NCI-H2171 (cell line): ENCODE measurements around the gene RGL4.
"Not testable (repeated sequence)": the region's sequence is repeated elsewhere in the genome, so short reads cannot be mapped to it uniquely, and the experiment has no call there.

Source experiments
- DNase-seq: peaks from one replicate; lab custom pipeline; 2025; lab: John Stamatoyannopoulos, UW

Gene RGL4, protein sequence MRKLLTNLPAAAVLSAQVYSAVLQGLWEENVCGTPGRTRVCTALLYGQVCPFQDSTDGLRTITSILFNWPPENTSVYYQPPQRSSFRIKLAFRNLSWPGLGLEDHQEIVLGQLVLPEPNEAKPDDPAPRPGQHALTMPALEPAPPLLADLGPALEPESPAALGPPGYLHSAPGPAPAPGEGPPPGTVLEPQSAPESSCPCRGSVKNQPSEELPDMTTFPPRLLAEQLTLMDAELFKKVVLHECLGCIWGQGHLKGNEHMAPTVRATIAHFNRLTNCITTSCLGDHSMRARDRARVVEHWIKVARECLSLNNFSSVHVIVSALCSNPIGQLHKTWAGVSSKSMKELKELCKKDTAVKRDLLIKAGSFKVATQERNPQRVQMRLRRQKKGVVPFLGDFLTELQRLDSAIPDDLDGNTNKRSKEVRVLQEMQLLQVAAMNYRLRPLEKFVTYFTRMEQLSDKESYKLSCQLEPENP

DNA sequence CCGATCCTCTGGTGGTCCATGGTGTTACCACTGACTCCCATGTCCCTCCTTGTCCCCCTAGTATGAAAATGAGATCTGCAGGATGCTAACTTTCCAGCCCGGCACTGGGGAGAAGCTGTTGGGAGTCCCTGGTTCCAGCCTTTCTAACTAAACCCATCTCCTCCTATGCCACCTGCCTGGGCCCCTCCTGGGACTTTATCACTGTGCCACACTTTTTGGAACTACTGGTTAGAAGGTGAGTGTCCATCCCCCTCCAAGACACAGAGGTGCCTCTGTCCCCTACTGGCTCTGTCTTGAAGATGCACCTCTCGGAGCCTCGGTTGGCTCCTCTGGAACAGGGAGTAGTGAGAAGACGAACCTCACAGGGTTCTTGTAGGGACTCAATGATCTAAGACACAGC lies at the start of gene RGL4:
TSS of gene RGL4 (plus strand) at position 301 of the 400 bp plus-strand sequence. CDS start 1,018 bp downstream, outside the sequence.
- DNase-seq: no peak

DNA sequence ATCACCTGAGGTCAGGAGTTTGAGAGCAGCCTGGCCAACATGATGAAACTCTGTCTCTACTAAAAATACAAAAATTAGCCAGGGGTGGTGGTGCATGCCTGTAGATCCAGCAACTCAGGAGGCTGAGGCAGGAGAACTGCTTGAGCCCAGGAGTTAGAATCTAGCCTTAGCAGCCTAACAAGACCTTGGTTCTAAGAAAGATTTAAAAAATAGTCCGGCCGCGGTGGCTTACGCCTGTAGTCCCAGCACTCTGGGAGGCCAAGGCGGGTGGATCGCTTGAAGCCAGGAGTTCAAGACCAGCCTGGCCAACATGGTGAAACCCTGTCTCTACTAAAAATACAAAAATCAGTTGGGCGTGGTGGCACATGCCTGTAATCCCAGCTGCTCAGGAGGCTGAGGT lies 44.3 kb upstream of the RGL4 start:
- not testable (repeated sequence) for DNase-seq

DNA sequence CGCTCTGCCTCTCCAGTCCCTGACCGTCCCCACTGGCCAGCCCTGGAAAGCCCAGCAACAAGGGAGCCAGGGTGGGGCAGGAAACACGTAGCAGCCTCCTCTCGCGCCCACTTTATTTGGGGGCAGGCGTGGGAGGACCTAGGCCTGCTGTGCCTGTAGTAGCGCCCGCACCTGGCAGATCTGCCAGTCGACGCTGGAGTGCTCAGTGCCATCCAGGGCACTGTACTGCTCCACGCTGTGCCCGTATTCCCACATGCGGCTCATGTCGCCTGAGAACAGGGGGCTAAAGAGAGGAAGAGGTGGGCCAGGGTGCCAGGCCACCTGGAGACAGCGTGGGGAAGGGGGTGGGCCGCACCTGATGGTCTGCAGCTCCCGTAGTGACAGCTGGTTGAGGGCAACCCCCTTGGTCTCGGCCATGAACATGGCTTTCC lies 41.7 kb upstream of the RGL4 start:
- no peak for DNase-seq

DNA sequence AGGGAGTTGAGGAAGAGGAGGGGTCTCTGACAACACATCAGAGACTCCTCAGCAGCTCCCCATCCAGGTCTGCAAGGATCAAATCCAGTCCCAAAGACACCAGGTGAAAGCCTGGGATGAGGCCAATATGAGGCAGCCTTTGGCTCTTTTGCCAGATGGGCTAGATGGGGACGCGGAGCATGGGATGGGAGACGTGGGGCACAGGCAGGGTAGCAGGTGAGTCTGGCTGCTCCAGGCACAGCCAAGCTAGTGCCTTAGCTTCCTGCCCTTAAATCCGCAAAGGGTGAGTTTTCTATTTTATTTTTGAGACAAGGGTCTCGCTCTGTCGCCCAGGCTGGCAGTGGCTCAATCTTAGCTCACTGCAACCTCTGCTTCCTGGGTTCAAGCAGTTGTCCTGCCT lies 39.1 kb upstream of the RGL4 start:
- no peak for DNase-seq

DNA sequence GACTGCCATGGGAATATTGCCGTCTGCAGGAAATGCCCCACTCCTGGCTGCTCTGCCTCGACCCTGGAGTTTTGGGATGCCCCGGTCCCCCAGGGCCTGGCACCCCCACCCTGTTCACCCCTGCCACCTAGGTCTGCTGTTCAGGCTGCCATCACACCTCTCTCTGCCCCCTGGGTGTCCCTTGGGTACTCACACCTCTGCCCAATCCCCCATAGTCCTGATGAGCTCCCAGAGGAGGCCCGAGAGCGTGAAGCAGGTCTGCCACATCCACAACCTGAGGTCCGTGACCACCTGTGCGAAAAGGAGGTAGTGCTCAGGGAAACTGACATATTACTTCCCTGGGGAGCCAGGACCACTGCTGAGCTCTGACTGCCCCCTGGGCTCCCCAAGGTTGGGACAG lies 38.5 kb upstream of the RGL4 start:
- no peak for DNase-seq

DNA sequence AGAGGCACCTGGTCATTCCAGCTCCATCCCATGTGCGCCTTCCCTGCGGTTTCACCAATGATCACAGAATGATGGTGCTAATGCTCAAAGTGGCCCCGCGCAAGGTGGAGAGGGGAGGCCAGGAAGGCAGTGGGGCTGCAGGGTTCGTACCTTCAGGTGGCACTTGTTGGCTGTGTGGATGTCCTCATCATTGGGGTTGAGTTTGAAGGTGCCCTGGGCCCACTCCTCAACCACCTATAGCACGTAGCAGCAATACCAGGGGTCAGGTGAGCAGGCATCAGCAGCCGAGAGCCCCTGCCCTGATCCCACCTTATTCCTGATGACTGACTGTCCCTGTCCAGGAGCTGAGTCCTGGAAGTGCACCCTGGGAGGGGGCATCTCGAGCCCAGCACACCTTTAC lies 38.1 kb upstream of the RGL4 start:
- no peak for DNase-seq

DNA sequence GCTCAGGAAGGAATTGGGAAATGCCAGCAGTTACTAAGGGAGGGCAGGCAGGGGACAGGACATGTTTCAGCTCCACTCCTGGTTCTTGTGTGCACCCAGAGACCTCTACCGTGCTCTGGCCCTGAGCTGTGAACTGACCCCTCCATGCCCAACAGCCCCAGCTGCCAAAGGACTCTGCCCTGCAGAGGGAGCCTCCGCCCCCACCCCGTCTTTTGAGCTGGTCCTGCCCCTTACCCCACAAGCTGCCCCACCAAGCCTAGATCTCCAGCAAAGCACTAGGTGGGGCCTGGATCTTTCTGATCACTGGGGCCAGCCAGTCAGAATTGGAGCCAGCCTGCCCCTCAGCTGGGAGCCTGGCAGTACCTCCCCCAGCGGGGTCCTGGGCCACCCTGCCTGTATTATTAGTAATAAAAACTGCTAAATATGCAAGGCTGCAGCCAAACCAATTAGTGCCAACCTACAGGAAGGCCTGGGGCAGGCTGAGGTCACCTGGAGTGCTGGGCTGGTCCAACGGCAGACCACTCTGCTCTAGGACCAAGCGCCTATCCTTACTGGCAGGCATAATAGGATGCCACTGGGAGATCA lies 34.8 kb upstream of the RGL4 start:
- DNase-seq: no peak

DNA sequence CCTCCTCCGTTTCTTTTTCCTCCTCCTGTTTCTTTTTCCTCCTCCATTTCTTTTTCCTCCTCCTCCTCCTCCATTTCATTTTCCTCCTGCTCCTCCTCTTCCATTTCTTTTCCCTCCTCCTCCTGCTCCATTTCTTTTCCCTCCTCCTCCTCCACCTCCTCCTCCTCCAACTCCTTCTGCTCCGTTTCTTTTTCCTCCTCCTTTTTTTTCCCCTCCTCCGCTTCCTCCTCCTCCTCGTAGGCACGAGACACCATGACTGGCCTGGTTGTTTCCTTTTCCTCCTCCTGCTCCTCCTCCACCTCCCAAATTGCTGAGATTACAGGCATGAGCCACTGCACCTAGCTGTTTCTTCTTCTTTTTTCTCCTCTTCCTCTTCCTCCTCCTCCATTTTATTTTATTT lies 33.1 kb upstream of the RGL4 start:
- DNase-seq: no peak

DNA sequence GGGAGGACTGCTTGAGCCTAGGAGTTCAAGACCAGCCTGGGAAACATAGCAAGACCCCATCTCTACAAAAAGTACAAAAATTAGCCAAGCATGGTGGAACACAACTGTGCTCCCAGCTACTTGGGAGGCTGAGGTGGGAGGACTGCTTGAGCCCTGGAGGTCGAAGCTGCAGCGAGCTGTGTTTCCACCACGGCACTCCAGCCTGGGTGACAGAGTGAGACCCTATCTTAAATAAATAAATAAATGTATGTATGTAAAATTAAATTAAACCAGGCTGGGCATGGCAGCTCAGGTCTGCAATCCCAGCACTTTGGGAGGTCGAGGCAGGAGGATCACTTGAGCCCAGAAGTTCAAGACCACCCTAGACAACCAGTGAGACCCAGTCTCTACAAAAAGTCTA lies 30.4 kb upstream of the RGL4 start:
- not testable (repeated sequence) for DNase-seq

DNA sequence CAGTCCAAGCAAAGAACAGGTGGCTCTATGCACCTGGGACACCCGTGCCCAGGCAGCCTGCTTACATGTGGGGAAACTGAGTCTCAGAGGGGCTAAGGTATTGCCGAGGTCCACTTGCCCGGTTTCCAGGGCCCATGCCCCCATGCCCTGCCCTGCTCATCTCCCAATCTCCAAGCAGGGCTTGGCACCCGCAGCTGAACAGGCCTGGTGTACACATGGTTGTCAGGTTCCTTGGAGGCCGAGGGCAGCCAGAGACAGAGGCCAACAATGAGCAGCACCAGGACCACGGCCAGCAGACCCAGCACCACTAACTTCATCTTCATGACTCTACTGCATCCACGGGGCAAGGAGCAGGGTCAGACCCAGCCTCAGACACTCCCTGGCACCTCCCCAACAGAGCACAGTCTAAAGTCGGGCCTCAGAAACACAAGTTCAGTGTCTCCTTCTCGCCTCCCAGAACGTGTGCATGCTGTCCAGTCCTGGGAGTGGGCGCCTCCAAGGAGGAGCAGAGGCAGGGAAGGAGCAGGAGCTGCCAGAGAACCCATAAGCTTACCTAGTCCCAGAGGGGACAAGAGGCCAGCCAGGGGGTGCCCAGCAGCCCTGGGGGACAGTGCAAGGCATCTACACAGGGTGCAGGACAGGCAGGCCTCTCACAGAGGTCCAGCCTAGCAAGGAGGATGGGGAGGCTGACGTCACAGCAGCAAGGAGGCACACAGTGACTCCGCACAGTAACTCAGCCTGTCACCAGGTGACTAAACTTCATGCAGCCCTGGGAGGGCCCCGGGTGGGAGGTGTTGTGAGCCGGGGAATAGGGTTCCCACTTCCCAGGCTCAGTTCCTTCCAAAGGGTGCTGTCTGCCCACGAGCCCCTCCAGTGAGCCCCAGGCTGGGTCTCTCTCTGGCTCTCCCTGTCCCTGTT lies 20.2 kb upstream of the RGL4 start:
- DNase-seq: no peak

DNA sequence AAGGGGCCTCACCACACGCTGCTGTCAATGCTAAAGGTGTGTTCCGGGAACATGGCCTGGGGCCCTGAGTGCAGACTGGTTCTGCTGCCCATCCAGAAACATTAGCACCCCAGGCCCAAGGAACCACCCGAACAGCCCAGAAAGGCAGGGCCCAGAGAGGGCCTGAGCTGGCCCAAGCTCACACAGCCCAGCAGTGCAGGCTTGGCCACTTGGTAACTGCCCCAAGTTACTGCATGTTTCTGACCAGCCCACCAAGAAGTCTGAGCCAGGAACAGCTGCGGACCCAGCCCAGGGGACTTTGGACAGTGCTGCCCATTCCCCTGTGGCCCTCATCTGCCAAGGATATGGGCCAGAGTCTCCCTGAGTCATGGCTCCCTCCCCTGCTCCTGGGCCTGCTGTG lies 19.4 kb upstream of the RGL4 start:
- not testable (repeated sequence) for DNase-seq

DNA sequence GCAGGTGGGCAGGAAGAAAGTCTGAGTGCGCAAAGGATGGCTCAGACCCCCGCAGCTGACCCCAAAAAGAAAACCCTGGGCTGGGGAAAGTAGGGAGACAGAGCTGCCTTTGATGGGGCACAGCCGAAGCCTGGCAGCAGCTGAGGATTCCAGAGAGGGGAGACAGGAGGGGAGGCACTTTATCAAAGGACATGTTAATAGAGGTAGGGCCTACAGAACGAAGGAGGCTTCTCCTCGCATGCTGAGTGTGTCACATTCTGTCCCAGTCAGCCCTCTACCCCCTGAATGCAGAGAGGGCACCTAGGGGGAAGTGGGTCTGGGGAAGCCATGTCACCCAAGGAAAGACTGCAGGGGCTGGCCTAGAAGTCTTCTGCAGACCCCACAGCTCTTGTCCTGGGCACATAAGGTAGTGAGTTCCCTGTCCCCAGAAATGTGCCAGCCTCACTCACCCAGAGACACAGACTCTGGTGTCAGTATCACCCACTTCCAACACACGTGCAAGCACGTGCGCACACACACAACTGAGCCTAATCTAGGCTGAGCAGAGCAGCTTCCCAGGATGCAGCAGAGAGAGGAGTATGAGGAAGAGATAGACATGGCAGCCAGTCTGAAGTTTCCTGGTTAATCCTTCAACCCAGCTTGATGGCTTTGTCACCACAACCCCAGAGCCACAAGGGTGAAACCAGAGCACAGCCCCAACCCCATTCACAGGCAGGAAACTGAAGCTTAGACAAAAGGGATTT lies 18.3 kb upstream of the RGL4 start:
- not testable (repeated sequence) for DNase-seq

DNA sequence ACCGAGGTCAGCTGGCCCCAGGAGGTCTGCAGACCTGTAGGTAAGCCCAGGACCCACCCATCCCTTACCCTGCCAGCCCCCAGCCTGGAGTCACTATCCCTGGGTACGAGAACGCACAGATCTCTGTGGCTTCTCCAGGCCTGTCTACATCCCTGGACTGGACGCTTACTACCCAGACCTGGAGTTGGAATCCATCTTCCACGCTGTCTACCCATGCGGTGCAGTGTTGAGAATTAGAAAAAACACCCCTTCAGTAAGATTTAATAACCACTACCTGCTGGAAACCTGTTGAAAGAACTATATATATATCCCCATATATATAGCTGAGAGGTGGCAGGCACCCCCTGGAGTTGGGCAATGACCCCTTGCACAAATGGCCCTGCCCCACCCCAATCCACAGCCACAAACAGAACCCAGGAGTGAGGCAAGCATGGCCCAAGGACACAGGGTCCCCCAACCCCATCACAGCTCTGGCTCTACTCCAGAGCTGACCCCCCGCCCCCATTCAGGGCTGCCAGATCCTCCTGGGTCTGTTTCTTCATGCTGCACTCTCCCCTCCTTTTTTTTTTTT lies 17.7 kb upstream of the RGL4 start:
- no peak for DNase-seq

DNA sequence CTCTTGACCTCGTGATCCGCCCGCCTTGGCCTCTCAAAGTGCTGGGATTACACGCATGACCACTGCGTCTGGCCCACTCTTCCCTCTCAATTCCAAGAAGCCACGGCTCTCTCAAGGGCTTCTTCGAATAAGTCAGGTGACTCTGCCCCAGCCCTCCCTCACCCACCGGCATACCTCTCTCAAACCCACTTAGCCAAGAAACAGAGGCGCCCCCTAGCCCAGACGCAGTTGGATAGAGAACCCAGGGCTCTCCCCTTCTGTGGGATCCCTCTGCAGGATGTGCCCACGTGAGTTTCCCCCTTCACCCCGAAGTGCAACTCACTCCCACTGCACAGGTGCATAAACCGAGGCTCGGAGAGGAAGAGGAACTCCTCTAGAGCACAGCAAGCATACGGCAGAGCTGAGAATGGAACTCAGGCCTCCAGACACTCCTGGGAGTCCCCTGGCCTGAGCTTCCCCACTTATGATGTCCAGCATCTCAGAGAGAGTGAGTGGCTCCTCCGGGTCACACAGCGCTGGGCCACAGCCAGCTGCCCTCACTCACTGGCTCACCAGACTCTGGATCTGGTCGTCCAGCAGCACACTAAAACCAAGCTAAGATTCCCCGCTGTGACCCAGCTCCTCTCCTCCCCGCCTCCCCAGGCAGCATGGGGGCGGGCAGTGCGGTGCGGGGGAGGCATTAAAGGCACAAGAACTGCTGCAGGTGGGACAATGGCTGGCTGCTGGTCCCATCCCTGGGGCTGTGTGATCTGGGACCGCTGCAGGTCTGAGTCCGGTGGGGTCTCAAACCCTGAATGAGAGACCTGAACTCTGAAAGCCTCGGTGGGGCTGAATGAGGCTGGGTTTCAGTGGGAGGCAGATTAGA lies 16.8 kb upstream of the RGL4 start:
- DNase-seq: no peak

DNA sequence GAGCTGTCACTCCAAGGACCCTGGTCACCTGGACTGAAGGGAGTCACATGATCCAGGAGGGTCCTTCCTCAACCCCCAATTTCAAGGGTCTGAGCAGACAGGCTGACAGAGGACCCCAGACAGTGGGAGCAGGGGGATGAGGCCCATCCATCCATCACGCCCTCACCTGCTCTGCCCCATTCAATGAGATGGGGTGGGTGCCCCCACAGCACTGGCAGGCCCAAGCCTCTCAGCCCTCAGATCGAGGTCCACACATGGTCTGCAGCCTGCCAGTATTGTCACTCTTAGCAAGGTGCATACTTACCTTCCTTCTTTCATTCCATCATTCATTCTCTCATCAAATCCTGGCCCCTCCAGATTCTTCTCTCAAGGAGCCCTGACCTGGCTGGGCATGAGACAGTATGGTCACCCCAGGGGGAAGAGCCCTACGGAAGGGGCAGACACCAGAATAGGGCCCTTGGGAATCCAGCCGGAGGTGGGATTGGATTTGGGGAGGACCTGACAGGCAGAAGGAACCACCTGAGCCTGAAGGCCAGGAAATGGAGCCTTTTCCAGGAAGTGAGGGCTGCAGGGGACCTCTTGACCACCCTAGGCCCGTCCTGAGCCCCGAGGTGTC lies 15.8 kb upstream of the RGL4 start:
- DNase-seq: not testable (repeated sequence)

DNA sequence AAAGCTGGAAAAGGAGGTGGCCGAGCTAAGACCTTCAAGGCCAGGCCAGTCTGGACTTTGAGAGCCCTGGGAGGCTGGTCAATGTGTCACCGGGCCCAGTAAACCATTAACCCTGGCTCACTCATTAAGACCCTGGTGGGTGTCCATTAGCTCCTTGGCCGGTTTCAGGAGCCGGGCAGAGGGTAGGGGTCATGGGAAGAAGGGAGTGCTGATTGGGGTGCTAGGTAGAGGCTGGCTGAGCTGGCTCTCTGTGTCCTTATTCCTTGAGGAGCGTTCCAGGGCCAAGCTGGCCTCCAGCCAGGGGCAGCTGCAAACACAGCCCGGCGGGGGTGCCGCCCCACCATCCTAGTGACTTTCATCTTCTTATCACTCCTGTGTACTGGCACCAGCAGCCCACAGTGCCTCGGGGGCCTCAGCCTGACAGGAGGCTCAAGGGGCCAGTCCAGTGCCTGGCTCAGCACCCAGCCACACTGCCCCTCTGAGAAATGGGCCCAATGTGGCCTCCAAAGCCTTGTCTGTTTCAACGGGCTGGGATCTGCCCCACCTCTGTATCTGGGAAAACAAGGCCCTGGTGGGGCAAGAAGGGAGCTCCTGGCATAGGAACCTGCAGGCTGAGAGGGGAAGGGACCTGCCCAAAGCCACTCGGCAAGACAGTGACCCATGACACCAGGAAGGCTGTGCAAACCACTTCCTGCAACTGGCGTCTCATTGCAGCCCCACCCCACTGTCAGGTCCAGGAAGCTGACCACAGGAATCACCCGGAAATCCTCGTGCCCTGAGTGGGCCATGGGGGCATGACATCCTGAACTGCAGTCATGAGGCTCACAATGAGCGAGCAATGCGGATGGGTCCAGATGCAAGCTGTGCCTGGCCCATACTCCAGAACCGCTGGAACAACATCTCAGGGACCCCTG lies 15.1 kb upstream of the RGL4 start:
- no peak for DNase-seq

DNA sequence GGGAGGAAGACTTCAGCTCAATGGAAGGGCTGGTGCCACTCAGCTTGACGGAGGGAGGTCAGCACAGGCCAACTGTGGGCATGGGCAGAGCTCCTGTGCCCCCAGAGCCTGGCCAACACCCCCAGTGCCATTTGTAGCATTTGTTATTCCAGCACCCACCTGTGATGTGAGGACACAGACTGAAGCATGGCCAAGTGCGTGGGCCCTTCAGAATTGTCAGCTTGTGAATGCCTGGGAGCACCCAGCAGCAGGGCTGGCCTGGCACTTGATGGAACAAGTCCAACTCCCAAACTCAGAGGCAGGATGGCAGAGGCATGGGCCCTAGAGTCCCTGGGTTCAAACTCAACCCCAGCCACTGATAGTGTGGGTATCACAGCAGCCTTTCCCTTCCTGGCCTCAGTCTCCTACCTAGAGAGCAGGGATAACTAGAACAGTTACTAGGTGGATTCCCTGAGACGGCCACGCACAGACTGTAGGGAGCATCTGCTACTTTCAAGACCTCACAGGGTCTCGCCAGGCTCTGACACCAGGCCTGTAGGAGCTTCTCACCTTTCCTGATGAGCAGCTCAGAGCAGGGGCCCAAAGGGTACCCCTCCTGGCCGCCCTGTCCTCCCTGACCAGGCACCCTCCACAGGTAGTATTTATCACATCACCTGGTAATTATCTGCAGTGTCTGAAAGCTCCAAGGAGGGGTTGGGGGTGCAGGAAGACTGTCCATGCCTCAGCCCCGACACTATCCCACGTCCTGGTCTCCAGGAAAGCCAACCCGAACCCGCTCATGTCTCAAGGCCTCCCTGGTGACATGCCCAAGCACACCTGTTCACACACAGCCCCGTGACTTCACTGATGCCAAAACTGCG lies 13.7 kb upstream of the RGL4 start:
- DNase-seq: not testable (repeated sequence)

DNA sequence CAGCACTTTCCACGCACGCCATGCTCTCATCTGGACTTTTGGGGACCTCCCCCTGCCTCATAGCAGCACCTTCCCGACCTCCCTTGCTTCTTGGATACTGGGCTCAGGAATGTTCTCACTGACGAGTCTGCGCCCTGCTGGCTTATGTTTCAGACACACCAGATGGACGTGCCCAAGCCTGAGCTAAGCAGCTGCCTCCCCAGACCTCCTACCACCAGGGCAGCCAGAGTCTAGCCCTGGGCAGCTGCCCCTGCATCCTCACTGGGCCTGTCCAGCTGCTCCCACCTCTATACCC lies 13.2 kb upstream of the RGL4 start:
- DNase-seq: peak; percentile 6
